ENCODE results near the gene PRDM16. TPM values are rescaled to one million over a fixed set of nuclear protein-coding genes. Genes with fewer than 3 reads are reported as not detected.

PRDM16 gene
- total RNA-seq, 1 donor from 2014 or later: 18.3 TPM

GRCh38 chr1:3136532-3136931, 67.5 kb downstream of the PRDM16 start:
- Mint-ChIP-seq H3K36me3 (ENCODE audit: low read depth) (no peaks in the 10 kb centered on the region), H3K27me3 (ENCODE audit: low read depth) (peaks cover 5% of the 10 kb centered on the region)

GRCh38 chr1:3137111-3138100, 68.4 kb downstream of the PRDM16 start:
- H3K36me3 Mint-ChIP-seq (ENCODE audit: low read depth): peaks cover 1% of the 10 kb centered on the region
- no peak overlapping the region for H3K27ac Mint-ChIP-seq (ENCODE audit: unreplicated experiment)
- H3K4me3 Mint-ChIP-seq (ENCODE audit: unreplicated experiment): no peak overlapping the region
- TF ChIP-seq CTCF (IDR thresholded peaks at IDR 0.05): no peak
- peaks cover 30% of the 10 kb centered on the region for H3K4me1 Mint-ChIP-seq (ENCODE audit: low read depth)
- no peaks in the 10 kb centered on the region for H3K9me3 Mint-ChIP-seq (ENCODE audit: low read depth)
- peaks cover 5% of the 10 kb centered on the region for H3K27me3 Mint-ChIP-seq (ENCODE audit: low read depth)
- no peak for DNase-seq (ENCODE audit: low spot score)

More at GRCh38 chr1:3136532-3136931, 67.5 kb downstream of the PRDM16 start:
- no peak overlapping the region for H3K27ac Mint-ChIP-seq (ENCODE audit: unreplicated experiment)
- H3K4me1 Mint-ChIP-seq (ENCODE audit: low read depth): peaks cover 26% of the 10 kb centered on the region
- H3K4me3 Mint-ChIP-seq (ENCODE audit: unreplicated experiment): no peak overlapping the region
- no peaks in the 10 kb centered on the region for H3K9me3 Mint-ChIP-seq (ENCODE audit: low read depth)
- no peak for DNase-seq (ENCODE audit: low spot score)
- TF ChIP-seq CTCF (IDR thresholded peaks at IDR 0.05): no peak

- no peaks in the 10 kb centered on the region for H3K9me3 Mint-ChIP-seq (ENCODE audit: low read depth)
- H3K4me3 Mint-ChIP-seq (ENCODE audit: unreplicated experiment): no peak overlapping the region
- DNase-seq (ENCODE audit: low spot score): no peak
- H3K27me3 Mint-ChIP-seq (ENCODE audit: low read depth): peaks cover 5% of the 10 kb centered on the region
- H3K36me3 Mint-ChIP-seq (ENCODE audit: low read depth): peaks cover 1% of the 10 kb centered on the region
- peaks cover 17% of the 10 kb centered on the region for H3K4me1 Mint-ChIP-seq (ENCODE audit: low read depth)
- no peak for TF ChIP-seq CTCF (IDR thresholded peaks at IDR 0.05)
- H3K27ac Mint-ChIP-seq (ENCODE audit: unreplicated experiment): no peak overlapping the region
Measured at GRCh38 chr1:3138623-3139151, 69.7 kb downstream of the PRDM16 start.

- Mint-ChIP-seq H3K4me1 (ENCODE audit: low read depth) (peaks cover 10% of the 10 kb centered on the region), H3K4me3 (ENCODE audit: unreplicated experiment) (no peak overlapping the region), H3K27ac (ENCODE audit: unreplicated experiment) (no peak overlapping the region), H3K36me3 (ENCODE audit: low read depth) (peaks cover 1% of the 10 kb centered on the region), H3K9me3 (ENCODE audit: low read depth) (no peaks in the 10 kb centered on the region), H3K27me3 (ENCODE audit: low read depth) (peaks cover 5% of the 10 kb centered on the region)
- no peak for DNase-seq (ENCODE audit: low spot score)
- TF ChIP-seq CTCF (IDR thresholded peaks at IDR 0.05): no peak
Measured at GRCh38 chr1:3139451-3139852, 70.4 kb downstream of the PRDM16 start.

- Mint-ChIP-seq H3K4me1 (ENCODE audit: low read depth) (peaks cover 9% of the 10 kb centered on the region), H3K36me3 (ENCODE audit: low read depth) (peaks cover 1% of the 10 kb centered on the region), H3K27ac (ENCODE audit: unreplicated experiment) (no peak overlapping the region), H3K9me3 (ENCODE audit: low read depth) (no peaks in the 10 kb centered on the region), H3K4me3 (ENCODE audit: unreplicated experiment) (no peak overlapping the region), H3K27me3 (ENCODE audit: low read depth) (peaks cover 5% of the 10 kb centered on the region)
- TF ChIP-seq CTCF (IDR thresholded peaks at IDR 0.05): no peak
- DNase-seq (ENCODE audit: low spot score): no peak
Measured at GRCh38 chr1:3139871-3140361, 70.9 kb downstream of the PRDM16 start.
